HEK293T (cell line): ENCODE results near the gene HPS5.

Experiments
- FOXA1 ChIP-seq: fragments of 450-650 bp; IDR thresholded peaks from 2 replicates; pipeline ENCODE4 v1.6.1; 2016; ENCODE audit warnings: mild to moderate bottlenecking
- L3MBTL2 ChIP-seq: fragments of 450-650 bp; conservative IDR thresholded peaks from 2 replicates; pipeline ENCODE4 v1.6.1; 2016; ENCODE audit warnings: mild to moderate bottlenecking

DNA sequence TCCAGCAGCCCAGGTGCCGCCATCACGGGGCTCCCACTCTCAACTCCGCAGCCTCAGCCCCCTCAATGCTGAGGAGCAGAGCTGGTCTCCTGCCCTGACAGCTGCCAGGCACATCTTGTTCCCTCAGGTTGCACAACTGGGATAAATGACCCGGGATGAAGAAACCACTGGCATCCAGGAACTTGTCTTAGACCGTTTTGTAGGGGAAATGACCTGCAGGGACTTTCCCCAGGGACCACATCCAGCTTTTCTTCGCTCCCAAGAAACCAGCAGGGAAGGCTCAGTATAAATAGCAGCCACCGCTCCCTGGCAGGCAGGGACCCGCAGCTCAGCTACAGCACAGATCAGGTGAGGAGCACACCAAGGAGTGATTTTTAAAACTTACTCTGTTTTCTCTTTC, 56.0 kb downstream of the HPS5 start, which contains the start of gene SAA1:
- TF ChIP-seq FOXA1, result no peak
- TF ChIP-seq L3MBTL2, result no peak
